HG02938 (cell line): ENCODE data around the gene DAP.
A peak's percentile ranks its signal among the peaks of the same experiment; 100 is the strongest.

Experiments
- ATAC-seq: cut with Tn5 transposase; IDR thresholded peaks from one replicate; pipeline ENCODE4 v1.9.1; 2021; ENCODE audit warnings: mild to moderate bottlenecking, moderate library complexity; ENCODE audit not compliant: unreplicated experiment

DAP gene

GRCh38 chr5:10761933-10762775 lies 1.1 kb upstream of the DAP start:
- ATAC-seq, result no peak

GRCh38 chr5:10760921-10761184 lies 181 bp downstream of the DAP start:
- ATAC-seq, result no peak

- peak; percentile 26 for ATAC-seq
Measured at GRCh38 chr5:10760096-10760920, 726 bp downstream of the DAP start.

GRCh38 chr5:10759111-10759510 lies 1.9 kb downstream of the DAP start:
- ATAC-seq, result no peak

DNA sequence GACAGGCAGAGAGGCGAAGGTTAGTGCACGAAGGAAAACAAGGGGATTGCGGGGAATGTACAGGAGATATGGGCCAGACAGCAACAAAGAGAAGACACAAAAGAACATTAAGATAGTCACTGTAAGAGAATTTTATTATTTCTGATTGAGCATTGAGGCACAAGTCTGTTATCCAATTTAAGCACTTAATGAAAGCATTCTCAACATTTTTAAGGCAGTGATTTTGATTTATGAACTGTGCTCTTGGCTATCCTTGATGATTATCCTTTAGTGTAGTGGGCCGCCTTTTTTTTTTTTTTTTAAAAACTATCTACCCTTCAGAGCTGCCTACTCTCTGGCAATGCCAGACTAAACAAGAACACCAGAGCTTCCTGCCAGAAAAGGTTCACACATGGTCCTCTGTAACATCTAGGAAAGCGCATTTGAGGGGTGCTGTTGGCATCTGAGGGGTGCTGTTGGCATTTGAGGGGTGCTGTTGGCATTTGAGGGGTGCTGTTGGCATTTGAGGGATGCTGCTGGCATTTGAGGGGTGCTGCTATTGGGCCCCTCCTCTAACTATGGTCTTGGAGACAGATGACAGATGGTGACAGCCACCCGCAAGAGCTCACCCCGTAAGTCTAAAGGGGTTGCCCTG lies 3.0 kb downstream of the DAP start:
- ATAC-seq, result no peak

DNA sequence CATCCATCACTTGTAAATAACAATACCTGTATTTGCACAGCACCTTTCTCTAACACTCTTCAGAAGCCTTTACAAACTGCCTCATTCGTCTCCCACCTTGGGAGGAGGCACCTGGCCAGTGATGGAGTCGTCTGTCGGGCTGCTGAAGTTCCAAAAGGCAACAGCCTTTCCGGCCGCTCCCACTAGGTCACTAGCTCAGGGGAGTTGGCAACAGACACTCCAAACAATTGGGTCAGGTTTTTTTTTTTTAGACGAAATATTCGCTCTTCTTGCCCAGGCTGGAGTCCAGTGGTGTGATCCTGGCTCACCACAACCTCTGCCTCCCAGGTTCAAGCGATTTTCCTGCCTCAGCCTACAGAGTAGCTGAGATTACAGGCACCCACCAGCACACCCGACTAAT lies 4.0 kb downstream of the DAP start:
- ATAC-seq, result no peak

- peak; percentile 27 for ATAC-seq
Measured at GRCh38 chr5:10756549-10756948, 4.5 kb downstream of the DAP start.

DNA sequence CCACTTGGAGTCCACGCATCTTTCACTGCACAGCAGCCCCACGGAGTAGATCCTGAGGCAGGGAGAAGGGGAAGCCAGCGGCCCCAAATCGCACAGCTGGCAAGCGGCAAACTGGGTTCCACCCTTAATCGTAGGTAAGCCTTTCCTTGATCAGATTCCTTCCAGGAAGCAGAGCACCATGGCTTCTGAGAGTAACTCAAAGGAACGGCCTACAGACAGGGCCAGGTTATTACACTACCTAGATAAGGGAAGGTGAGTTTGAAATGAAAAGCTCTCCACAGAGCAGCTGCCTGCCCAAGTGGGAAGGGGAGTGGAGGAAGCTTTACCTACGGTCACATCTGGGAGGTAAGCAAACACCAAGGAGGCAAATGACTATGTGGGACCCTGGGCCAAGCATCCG lies 7.9 kb downstream of the DAP start:
- ATAC-seq, result no peak

DNA sequence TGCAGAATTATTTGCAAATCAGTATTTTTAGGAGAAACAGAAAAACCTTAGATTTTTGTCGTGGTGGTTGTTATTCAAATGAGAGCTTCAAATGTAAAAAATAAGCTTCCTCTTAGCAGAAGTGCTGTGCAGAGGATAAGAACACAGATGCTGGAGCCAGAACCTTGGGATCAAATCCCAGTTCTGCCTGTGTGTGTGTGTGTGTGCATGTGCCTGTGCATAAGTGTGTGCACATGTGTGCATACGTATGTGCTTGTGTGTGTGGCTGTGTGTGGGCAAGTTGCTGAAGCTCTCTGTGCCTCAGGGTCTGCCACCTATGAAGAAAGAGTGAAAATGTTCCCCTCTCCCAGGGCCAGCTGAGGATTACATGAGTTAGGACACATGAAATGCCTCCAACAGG lies 8.6 kb downstream of the DAP start:
- no peak for ATAC-seq

GRCh38 chr5:10750909-10751308 lies 10.1 kb downstream of the DAP start:
- no peak for ATAC-seq

GRCh38 chr5:10747678-10748622 lies 13.1 kb downstream of the DAP start:
- peak; percentile 63 for ATAC-seq

DNA sequence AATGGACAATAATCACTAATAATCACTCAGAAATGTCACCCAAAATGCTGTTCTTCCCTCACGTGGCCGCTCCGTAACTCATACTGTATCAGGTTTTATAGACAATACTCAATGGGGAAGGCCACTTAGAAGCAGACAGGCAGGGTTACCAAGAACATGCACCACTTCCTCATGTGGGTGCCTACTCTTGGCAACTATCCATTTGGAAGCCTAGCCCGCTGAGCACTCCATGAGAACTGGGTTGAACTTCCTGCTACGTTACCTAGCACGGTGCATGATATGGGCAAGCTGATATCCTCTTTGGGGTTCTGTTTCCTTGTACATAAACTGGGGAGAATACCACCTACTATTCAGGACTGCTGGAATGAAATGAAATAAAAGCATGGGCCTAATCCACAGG lies 14.3 kb downstream of the DAP start:
- ATAC-seq, result no peak

DNA sequence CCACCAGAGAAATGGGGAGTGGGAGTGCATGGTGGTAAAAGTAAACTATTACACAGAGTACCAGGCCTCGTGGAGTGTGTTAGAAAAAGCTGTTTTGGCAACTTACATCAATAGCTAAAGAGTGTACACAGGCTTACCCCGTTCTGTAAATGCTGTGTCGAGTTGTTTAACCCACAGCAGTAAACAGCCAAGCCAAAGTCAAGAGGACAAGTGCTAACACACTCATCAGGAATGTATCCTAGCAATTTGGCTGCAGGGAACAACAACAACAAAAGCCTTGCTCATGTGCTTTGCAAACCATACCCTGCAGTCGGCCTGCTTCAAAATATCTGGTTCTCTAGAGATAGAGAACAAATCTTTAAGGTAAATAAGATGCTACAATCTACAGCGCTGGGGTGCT lies 15.9 kb downstream of the DAP start:
- no peak for ATAC-seq

DNA sequence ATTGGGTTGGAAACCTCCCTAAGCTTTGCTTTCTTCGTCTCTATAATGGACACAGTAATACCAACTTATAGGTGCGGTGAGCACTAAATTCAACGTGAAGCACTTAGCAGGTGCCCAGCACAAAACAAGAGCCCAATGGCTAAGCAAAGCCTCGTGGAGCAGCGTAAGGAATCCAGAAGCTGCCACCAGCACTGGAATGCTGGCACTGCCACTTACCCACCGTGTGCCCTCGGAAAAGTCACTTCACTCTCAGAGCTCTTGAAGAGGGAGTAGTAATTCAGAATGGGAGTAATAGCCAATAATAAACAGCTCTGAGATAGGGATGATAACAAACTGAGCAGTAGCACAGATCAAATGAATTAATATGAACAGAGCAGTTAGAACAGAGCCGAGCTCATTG lies 16.4 kb downstream of the DAP start:
- no peak for ATAC-seq

- ATAC-seq, result no peak
Measured at GRCh38 chr5:10743951-10744350, 17.1 kb downstream of the DAP start.

- no peak for ATAC-seq
Measured at GRCh38 chr5:10743526-10743925, 17.5 kb downstream of the DAP start.

DNA sequence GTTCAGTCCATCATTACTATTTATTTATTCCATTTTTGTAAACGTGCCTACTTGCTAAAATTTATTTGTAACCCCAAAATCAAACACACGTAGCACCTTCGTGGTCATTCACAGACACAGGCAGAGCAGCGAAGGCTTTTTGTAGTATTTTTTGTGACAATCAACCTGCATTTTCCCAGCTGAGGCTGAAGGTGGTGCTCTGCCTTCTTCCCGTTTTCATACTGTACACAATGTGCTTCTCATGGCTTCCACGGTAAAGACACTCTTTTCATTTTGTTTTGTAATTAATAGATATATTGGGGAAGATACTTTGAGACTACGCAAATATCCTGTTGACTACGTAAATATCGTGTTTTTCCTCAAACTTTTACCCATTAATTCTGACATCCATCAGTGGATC lies 19.4 kb downstream of the DAP start:
- ATAC-seq, result no peak

DNA sequence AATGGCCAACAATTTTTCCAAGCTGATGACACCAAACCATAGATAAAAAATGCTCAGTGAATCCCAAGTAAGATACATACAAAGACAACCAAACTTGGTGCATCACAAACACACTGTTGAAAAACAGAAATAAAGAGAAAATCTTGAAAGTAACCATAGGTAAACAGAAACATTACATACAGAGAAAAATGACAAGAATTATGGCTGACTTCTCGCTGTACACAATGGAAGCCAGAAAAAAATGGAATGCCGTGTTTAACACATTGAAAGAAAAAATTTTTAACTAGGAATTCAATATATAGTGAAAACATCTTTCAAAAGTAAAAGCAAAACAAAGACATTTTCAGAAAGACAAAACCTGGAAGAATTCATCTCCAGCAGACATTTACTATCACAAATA lies 20.6 kb downstream of the DAP start:
- ATAC-seq, result no peak

DNA sequence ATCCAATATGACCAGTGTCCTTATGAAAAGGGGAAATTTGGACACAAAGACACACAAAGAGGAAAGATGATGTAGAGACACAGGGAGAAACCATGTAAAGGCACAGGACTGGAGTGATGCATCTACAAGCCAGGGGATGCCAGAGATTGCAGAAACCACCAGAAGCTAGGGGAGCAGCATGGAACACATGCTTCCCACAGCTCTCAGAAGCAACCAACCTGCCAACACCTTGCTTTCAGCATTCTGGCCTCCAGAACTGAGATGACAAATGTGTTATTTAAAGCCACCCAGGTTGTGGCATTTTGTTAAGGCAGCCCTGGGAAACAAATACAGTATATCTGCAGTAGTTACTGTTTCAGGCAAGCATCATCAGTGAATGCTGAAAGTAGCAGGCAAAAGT lies 23.2 kb downstream of the DAP start:
- ATAC-seq, result no peak

DNA sequence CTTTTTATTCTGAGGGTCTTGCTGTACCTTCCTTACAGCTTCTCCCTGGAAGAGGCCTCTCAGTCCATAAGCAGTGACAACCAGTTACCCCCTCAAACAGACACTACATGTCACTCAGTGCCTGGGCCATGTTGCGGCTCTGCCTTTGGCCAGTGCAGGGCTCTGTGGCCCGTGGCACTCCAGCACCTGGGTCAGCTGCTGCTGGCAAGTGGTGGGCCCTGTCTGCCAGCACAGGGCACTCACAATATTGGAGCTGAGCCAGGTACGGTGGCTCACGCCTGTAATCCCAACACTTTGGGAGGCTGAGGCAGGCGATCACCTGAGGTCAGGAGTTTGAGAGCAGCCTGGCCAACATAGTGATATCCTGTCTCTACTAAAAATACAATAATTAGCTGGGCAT lies 24.2 kb downstream of the DAP start:
- ATAC-seq, result no peak

- no peak for ATAC-seq
Measured at GRCh38 chr5:10736354-10736753, 24.7 kb downstream of the DAP start.
